SW 1271 (cell line): Measurements from ENCODE around the gene RTN4RL1.
"Not testable (repeated sequence)": the region's sequence is repeated elsewhere in the genome, so short reads cannot be mapped to it uniquely, and the experiment has no call there.

ENCODE experiments used
- DNase-seq, 2 experiments: peaks; one replicate each; lab custom pipeline; 2025; lab: John Stamatoyannopoulos, UW

RTN4RL1 gene

GRCh38 chr17:2003525-2003924 lies 21.6 kb downstream of the RTN4RL1 start:
- DNase-seq: no peak

GRCh38 chr17:2002767-2003329 lies 22.3 kb downstream of the RTN4RL1 start:
- no peak for DNase-seq

GRCh38 chr17:1999557-2000251 lies 25.4 kb downstream of the RTN4RL1 start:
- DNase-seq: no peak

- DNase-seq: no peak
Measured at GRCh38 chr17:1997927-1998742, 27.0 kb downstream of the RTN4RL1 start.

- DNase-seq: no peak
Measured at GRCh38 chr17:1997289-1997926, 27.7 kb downstream of the RTN4RL1 start.

GRCh38 chr17:1996800-1997288 lies 28.3 kb downstream of the RTN4RL1 start:
- DNase-seq: no peak

- DNase-seq: no peak
Measured at GRCh38 chr17:1995907-1996799, 29.0 kb downstream of the RTN4RL1 start.

GRCh38 chr17:1995321-1995892 lies 29.7 kb downstream of the RTN4RL1 start:
- DNase-seq: no peak

GRCh38 chr17:1994707-1995106 lies 30.4 kb downstream of the RTN4RL1 start:
- no peak for DNase-seq

- DNase-seq: no peak
Measured at GRCh38 chr17:1992541-1992940, 32.6 kb downstream of the RTN4RL1 start.

GRCh38 chr17:1989135-1989534 lies 36.0 kb downstream of the RTN4RL1 start:
- no peak for DNase-seq

GRCh38 chr17:1986783-1987451 lies 38.2 kb downstream of the RTN4RL1 start:
- DNase-seq: no peak

- no peak for DNase-seq
Measured at GRCh38 chr17:1985686-1986085, 39.4 kb downstream of the RTN4RL1 start.

GRCh38 chr17:1985093-1985492 lies 40.0 kb downstream of the RTN4RL1 start:
- DNase-seq: no peak

GRCh38 chr17:1982793-1983366 lies 42.3 kb downstream of the RTN4RL1 start:
- DNase-seq: not testable (repeated sequence)

- DNase-seq: no peak
Measured at GRCh38 chr17:1980665-1981250, 44.4 kb downstream of the RTN4RL1 start.

GRCh38 chr17:1979182-1979985 lies 45.8 kb downstream of the RTN4RL1 start:
- DNase-seq: no peak

- no peak for DNase-seq
Measured at GRCh38 chr17:1978396-1978949, 46.7 kb downstream of the RTN4RL1 start.
